RKO (cell line): ENCODE measurements around the gene ABCF3.
A peak's percentile ranks its signal among the peaks of the same experiment; 100 is the strongest.

Experiments
- DNase-seq: peaks from one replicate; pipeline ENCODE4 v3.0.0-alpha.2; 2016; ENCODE audit warnings: low spot score

Gene ABCF3

DNA sequence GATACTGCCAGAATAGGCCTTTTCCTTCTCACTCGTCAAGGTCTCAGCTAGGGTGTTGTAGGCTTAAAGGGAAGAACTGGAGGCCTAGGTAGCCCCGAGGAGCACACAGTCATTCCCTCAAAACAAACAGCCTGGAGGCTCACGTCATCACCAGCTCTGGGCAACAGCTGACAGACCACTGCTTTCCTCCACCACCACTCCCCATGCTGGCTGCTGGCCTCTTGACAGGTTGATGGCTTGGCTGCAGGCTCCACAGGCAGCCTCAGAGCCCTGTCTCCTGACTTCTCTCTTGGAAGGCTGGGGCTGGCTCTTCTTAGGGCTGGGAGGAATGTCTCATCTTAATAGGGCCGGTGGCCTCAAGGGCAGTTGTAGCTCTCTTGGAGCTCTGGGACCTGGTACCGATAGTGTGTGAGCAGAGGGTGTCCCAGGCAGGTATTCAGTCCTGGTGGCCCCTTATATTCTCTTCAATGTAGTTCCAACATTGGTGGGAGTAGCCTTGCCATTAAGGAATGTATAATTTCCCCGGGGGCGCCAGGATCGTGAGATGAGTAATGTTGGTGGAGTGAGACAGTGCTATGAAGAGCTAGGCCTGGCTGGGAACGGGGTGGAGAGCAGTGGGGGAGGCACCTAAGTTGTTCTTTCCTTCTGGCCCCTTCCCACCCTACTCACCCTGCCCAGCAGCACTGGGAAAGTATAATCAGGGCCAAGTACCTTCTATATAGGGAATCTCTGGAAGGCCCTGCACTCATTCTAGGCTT, 17.5 kb upstream of the ABCF3 start:
- DNase-seq, result no peak

GRCh38 chr3:184169896-184170875, 15.8 kb upstream of the ABCF3 start:
- no peak for DNase-seq

DNA sequence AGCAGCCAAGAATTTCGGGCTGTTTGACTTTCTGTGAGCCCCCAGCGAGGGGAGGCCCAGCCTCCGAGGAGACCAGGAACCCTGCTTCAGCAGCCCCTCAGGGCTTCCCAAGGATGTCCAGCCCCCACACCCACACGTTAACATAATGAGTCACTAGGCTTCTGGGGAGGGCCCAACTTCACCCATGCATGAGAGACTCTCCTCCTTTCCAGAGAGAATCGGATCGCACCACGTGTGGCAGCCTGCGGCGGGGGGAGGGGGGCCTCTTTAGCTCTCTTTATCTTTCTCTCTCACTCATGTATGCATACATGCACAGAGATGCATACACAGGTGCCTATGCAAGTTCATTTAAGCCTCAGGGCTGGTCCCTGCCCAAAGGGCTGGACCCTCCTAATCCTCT, 14.4 kb upstream of the ABCF3 start:
- DNase-seq, result no peak

GRCh38 chr3:184172681-184173373, 13.2 kb upstream of the ABCF3 start:
- no peak for DNase-seq

- no peak for DNase-seq
Measured at GRCh38 chr3:184173374-184173722, 12.7 kb upstream of the ABCF3 start.

DNA sequence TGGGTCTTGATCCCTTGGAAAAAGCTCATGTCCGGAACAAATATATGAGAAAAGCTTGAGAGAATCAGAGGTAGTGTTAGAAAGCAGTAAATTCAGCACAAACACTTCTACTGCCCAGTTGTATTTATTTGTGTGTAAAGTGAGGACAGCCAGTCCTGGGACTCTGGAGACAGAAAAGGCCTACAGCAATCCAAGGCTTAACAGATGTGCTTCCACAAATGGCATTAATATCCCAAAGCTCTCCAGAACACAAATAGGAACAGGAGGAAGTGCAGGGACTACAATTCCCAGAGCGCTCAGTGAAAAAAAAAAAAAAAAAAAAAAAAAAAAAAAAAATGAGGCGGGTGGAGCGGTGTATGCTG, 11.7 kb upstream of the ABCF3 start:
- DNase-seq, result no peak

DNA sequence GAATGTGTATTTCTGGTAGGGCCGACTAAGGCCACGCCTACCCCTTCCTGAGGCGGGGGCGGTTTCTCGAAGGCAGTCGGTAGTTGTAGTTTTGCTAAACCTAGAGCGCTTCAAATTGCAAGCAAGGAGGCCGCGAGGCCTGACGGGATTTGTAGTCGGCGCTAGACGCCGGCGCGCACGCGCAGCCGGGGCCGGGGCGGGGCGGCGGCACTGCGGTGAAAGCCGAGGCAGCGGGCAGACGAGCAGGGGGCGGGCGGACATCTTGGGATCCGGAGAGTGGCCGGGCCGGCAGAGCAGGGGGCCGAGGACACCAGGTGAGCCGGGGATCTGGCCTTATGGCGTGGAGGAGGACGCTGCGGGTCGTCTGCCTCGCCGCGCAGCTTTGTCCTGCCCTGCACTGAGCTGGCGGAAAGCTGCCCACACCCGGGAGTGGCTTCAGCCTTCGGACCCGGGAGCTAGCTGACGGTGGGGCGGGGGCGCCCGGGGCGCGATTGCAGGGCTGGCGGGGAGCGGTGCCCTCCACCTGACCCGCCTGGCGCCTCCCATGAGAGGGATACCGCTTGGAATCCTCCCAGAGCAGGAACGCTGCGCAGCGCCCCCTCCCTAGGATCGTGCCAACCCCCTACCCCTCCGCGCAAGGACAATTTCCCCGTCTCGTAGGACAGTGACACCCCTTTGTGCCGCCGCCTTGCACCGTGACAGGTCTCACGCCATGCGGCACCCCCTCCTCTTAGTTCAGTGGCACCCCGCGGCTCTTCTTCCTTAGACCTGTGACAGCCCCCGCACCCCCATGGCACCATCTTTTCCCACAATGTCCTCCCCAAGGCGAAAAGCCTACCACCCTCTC, 11.1 kb upstream of the ABCF3 start, which contains the start of gene AP2M1:
TSS of gene AP2M1 (plus strand) at position 210 of the 847 bp plus-strand sequence. CDS start 2,139 bp downstream, outside the sequence.
- DNase-seq, result peak; percentile 100

DNA sequence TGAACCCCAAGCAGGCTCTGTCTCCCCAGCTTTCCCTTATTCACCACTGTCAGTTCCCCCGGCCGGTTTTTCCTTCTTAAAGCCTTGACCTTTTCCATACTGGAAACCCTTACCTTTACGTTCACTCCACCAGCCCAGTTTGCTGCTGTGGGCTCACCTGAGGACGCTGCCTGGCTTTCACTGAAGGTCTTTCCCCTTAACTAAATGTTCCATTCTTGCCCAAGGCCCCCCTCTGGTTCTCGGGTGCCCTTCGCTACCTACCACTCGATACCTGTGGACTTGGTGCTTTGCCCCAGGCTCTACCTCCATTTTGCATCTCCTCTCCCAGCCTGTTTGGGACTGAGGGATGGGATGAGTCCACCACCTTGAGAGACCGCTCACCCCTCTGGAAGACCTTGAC, 10.5 kb upstream of the ABCF3 start:
- no peak for DNase-seq

- DNase-seq, result no peak
Measured at GRCh38 chr3:184175981-184176376, 10.0 kb upstream of the ABCF3 start.

- DNase-seq, result peak; percentile 89
Measured at GRCh38 chr3:184176377-184177330, 9.3 kb upstream of the ABCF3 start.

GRCh38 chr3:184177331-184177731, 8.7 kb upstream of the ABCF3 start:
- DNase-seq, result no peak

- no peak for DNase-seq
Measured at GRCh38 chr3:184177767-184178306, 8.2 kb upstream of the ABCF3 start.

- DNase-seq, result no peak
Measured at GRCh38 chr3:184178521-184179138, 7.4 kb upstream of the ABCF3 start.

GRCh38 chr3:184180165-184180564, 5.8 kb upstream of the ABCF3 start:
- DNase-seq, result peak; percentile 39

GRCh38 chr3:184181596-184181995, 4.4 kb upstream of the ABCF3 start:
- no peak for DNase-seq

- no peak for DNase-seq
Measured at GRCh38 chr3:184183679-184184078, 2.3 kb upstream of the ABCF3 start.

GRCh38 chr3:184184546-184185230, 1.3 kb upstream of the ABCF3 start:
- no peak for DNase-seq

DNA sequence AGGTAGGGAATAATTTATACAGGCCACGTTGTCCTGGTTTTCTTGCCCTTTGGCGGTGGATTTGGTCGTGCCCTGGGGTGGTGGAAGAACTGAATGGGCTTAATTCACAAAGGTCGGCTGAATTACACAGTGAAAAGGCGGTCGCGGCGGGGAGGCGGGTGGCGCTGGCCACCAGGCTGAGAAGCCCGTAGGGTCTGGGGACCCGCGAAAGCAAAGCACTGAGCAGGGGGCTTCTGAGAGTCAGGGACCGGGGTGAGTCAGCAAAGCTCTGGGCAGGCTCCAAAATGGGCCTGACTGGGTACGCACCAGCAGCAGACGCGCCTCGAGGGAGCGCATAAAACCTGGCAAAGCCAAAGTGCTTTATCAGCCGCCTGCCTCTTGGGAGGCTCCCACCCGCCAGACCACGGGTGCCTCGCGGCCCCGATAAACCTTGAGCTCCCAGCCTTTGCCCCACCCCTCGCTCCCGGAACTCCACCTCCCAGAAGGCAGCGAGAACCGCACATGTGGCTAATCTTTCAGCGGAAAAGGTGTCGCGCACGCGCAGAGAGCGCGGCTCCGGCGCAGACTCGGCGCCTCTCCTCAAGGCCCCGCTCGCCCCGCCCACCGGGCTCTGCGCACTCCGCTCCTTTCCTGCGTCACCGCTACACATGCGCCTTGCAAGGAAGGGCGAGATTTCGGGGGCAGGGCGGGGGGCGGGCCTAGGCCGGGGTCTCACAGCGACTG, 377 bp upstream of the ABCF3 start:
- peak; percentile 98 for DNase-seq

GRCh38 chr3:184186902-184187207, 856 bp downstream of the ABCF3 start:
- no peak for DNase-seq
